Esophagus squamous epithelium (tissue), 5 donors: ENCODE results near the gene ZNF296. TPM values are rescaled to one million over a fixed set of nuclear protein-coding genes. Genes with fewer than 3 reads are reported as not detected.

Experiments used
- DNase-seq: peaks from one replicate; lab custom pipeline; 2025; lab: John Stamatoyannopoulos, UW
- H3K27ac ChIP-seq, 4 donors: fragments of 200-600 bp; sonication (generic); one replicate each; pipeline ENCODE4 v1.5.1; 2016 to 2019; ENCODE audit warnings: mild to moderate bottlenecking in 1 of 4
- H3K27me3 ChIP-seq, 4 donors: fragments of 200-600 bp; sonication (generic); 1 replicate in 3 of 4; 2 replicates in 1 of 4; pipeline versions ENCODE4 v1.5.1 to v1.6.0; 2017 to 2021; ENCODE audit warnings: antibody characterized with exemption in 1 of 4
- H3K36me3 ChIP-seq, 3 donors: fragments of 200-600 bp; sonication (generic); one replicate each; pipeline ENCODE4 v1.5.1; 2016 to 2019
- H3K4me1 ChIP-seq, 3 donors: fragments of 200-600 bp; sonication (generic); one replicate each; pipeline ENCODE4 v1.5.1; 2017 to 2019
- H3K4me3 ChIP-seq, 4 donors: fragments of 200-600 bp; sonication (generic); 1 replicate in 3 of 4; 2 replicates in 1 of 4; pipeline ENCODE4 v1.5.1; 2016 to 2019; ENCODE audit warnings: mild to moderate bottlenecking in 2 of 4, moderate library complexity in 1 of 4
- H3K9me3 ChIP-seq, 3 donors: fragments of 200-600 bp; sonication (generic); one replicate each; pipeline ENCODE4 v1.5.1; 2016 to 2019
- POLR2A ChIP-seq, 4 donors: fragments of 450-650 bp; IDR thresholded peaks; one replicate each; pipeline ENCODE4 v1.6.1; 2017; ENCODE audit warnings: antibody characterized with exemption in 4 of 4, mild to moderate bottlenecking in 4 of 4, moderate library complexity in 3 of 4
- WGBS, 2 donors: methylation state at CpG; one replicate each; pipeline ENCODE4 v1.1.5; 2018; 5-methylcytosine and 5-hydroxymethylcytosine counted together
- intact Hi-C: fragments of 100-400 bp; cut with DNase I; formaldehyde crosslinking; loops from one replicate; pipeline ENCODE4 v1.15.0; 2022
- total RNA-seq, 4 donors: library from RNA; depleted of rRNA; stranded (reverse); fragments of >200 nt; gene quantifications; one replicate each; pipeline ENCODE4 v1.1.0, GENCODE V29; 2016
- TF ChIP-seq, protein P1 (sequence below), 6 experiments: fragments of 450-650 bp in 4 of 6; fragments of 200-600 bp in 2 of 6; sonication (generic) in 2 of 6; IDR thresholded peaks; one replicate each; pipeline ENCODE4 v1.5.1; 2016 to 2019; ENCODE audit warnings: antibody characterized with exemption in 6 of 6, mild to moderate bottlenecking in 4 of 6, moderate library complexity in 4 of 6
- donor health status: DM: yes; HTN: yes; CAD: no.

The ZNF296 gene
- total RNA-seq, 4 donors from 2014 or later = 4.0 to 17.7 (median 4.5) TPM

DNA sequence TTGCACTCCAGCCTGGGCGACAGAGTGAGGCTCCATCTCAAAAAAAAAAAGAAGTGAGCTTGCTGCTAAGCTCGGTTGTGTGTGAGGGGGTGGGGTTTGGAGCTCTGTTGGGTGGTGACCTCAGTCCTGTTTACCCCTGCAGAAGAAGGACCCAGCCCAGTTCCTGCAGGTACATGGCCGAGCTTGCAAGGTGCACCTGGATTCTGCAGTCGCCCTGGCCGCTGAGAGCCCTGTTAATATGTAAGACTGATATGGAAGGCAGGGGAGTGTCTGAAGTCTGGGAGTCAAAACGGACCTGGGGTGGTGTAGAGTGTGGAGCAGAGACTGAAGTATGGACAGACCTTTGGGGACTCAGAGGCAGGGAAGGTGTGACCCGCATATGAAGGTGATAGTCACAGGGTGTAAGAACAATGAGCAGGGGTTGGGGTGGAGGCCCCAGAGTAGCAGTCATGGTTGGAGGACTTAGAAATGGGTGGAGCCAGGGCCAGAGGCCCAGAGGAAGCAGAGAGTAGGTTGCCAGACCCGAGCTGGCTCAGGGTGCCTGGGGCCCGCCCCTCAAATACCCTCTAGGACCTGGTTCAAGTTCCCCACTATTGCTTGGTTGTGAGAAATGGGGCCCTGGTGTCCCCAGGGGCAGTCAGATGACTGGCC lies 24.2 kb downstream of the ZNF296 start:
- peaks cover 15 to 58% (median 33%) of the 10 kb centered on the region in 3 donors for H3K4me1 ChIP-seq
- 30 to 32% methylated on average over 7 to 8 of the region's 9 CpGs for WGBS, 2 donors
- DNase-seq = no peak
- intact Hi-C loops = no loop called here
- no peak for TF ChIP-seq POLR2A (IDR thresholded peaks at IDR 0.05)
- TF ChIP-seq, protein P1, sequence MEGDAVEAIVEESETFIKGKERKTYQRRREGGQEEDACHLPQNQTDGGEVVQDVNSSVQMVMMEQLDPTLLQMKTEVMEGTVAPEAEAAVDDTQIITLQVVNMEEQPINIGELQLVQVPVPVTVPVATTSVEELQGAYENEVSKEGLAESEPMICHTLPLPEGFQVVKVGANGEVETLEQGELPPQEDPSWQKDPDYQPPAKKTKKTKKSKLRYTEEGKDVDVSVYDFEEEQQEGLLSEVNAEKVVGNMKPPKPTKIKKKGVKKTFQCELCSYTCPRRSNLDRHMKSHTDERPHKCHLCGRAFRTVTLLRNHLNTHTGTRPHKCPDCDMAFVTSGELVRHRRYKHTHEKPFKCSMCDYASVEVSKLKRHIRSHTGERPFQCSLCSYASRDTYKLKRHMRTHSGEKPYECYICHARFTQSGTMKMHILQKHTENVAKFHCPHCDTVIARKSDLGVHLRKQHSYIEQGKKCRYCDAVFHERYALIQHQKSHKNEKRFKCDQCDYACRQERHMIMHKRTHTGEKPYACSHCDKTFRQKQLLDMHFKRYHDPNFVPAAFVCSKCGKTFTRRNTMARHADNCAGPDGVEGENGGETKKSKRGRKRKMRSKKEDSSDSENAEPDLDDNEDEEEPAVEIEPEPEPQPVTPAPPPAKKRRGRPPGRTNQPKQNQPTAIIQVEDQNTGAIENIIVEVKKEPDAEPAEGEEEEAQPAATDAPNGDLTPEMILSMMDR (IDR thresholded peaks at IDR 0.05) = no peak
- no peaks in the 10 kb centered on the region for H3K27me3 ChIP-seq
- H3K27ac ChIP-seq = peak overlapping the region; percentile 63 to 79 (median 69)
- H3K9me3 ChIP-seq = no peaks in the 10 kb centered on the region
- peaks cover 8 to 66% (median 43%) of the 10 kb centered on the region in 3 donors for H3K36me3 ChIP-seq
- no peak overlapping the region for H3K4me3 ChIP-seq

DNA sequence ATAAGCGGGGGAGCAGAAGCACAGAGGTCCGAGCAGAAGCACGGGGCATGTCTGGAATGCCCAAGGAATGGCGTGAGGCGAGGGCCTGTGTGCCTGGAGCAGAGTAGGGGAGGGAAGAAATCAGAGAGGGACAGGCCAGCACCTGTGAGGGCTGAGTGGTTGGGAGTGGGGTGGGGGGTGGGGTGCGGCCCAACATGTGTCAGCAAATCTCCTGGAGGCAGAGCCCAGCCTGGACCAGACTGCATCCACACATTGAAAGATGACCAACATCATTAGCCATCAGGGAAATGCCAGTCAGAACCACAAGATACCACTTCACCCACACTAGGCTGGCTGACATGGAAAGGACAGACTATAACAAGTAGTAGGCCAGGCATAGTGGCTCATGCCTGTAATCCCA lies 26.2 kb downstream of the ZNF296 start:
- 57 to 66% methylated on average over 6 of the region's 6 CpGs for WGBS, 2 donors
- peaks cover 0 to 66% (median 31%) of the 10 kb centered on the region in 3 donors for H3K36me3 ChIP-seq
- H3K27me3 ChIP-seq = no peaks in the 10 kb centered on the region
- H3K4me3 ChIP-seq = no peak overlapping the region
- peak overlapping the region in 3 of 4 donors; percentile 19 to 79 (median 55) for H3K27ac ChIP-seq
- no peak for TF ChIP-seq POLR2A (IDR thresholded peaks at IDR 0.05)
- TF ChIP-seq, protein P1 (IDR thresholded peaks at IDR 0.05) = no peak
- DNase-seq = no peak
- H3K9me3 ChIP-seq = no peaks in the 10 kb centered on the region
- intact Hi-C loops = no loop called here
- H3K4me1 ChIP-seq = peaks cover 26 to 79% (median 37%) of the 10 kb centered on the region in 3 donors

DNA sequence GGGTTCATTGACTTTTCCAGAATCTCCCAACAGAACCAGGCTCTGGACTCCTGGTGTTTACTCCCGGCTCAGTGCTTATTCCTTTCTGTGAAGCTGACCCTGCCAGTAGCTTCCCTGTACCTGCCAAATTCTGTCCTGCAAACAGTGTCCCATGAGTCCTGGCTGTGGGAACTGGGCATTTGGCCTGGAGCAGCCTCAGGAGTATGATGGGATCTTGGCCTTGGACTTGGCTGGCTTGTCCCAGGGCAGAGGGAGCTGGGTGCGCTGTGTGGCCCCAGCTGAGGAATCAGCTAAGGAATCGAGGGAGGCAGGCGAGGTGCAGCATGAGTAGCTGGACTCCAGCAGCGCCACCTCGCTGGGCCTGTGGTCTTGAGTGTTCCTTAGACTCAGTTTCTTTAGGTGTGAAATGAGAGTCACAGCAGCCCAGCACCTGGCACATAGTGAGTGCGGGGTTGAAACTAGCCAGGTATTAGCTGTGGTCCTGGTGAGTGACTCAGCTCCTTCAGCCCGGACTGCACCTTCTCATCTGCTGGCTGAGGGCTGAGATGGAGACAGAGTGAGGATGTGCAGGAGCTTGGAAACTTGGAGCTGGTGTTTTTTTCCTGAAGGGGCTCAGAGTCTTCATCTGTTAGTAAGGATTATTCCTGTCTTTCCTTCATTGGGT lies 27.1 kb downstream of the ZNF296 start:
- Histone ChIP-seq H3K27ac (peak overlapping the region in 3 of 4 donors; percentile 7 to 55 (median 53)), H3K9me3 (no peaks in the 10 kb centered on the region), H3K27me3 (no peaks in the 10 kb centered on the region), H3K4me1 (peaks cover 27 to 87% (median 37%) of the 10 kb centered on the region in 3 donors), H3K4me3 (no peak overlapping the region), H3K36me3 (peaks cover 0 to 66% (median 26%) of the 10 kb centered on the region in 3 donors)
- TF ChIP-seq, protein P1 (IDR thresholded peaks at IDR 0.05) = no peak
- no peak for TF ChIP-seq POLR2A (IDR thresholded peaks at IDR 0.05)
- DNase-seq = no peak
- intact Hi-C loops = no loop called here
- 47 to 55% methylated on average over 6 of the region's 8 CpGs for WGBS, 2 donors

DNA sequence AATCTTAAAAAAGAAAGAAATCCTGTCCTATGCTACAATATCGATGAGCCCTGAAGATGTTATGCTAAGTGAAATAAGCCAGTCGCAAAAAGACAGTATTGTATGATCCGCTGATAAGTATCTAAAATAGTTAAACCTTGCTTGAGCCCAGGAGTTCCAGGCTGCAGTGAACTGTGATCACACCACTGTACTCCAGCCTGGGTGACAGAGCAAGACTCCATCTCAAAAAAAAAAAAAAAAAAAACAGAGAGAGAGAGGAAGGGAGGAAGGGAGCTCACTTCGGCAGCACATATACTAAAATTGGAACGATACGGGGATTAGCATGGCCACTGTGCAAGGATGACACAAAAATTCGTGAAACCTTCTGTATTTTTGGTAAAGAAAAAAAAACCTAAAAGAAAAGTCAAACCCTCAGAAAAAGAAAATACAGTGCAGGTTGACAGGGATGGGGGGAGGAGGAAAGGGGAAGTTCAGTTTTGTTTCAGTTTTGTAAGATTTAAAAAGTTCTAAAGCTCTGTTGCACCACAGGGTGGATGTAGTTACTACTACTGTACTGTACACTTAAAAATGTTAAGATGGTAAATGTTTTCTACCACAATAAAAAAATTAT lies 29.0 kb downstream of the ZNF296 start:
- 69 to 76% methylated on average over 7 of the region's 7 CpGs for WGBS, 2 donors
- Histone ChIP-seq H3K9me3 (no peaks in the 10 kb centered on the region), H3K4me1 (peaks cover 25 to 93% (median 35%) of the 10 kb centered on the region in 3 donors), H3K27me3 (no peaks in the 10 kb centered on the region), H3K36me3 (peaks cover 0 to 66% (median 23%) of the 10 kb centered on the region in 3 donors), H3K4me3 (no peak overlapping the region), H3K27ac (no peak overlapping the region)
- no peak for DNase-seq
- TF ChIP-seq POLR2A (IDR thresholded peaks at IDR 0.05) = no peak
- TF ChIP-seq, protein P1 (IDR thresholded peaks at IDR 0.05) = no peak
- intact Hi-C loops = no loop called here

DNA sequence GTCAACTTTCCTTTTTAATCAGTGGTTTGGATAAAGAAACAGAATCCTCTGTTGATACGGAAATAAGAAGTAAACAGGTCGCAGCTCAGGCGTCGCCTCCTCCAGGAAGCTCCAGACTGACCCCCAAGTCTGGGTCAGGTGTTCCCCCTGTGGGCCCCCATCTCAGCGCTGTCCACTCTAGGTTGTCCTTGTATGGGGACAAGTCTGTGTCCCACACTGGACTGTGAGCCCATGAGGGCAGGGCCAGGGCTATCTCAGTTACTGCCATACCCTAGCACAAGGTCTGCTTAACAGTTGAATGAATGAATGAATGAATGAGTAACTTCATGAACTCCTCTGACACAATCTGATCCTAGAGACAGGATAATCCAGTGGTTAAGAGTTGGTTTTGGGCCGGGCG lies 29.9 kb downstream of the ZNF296 start:
- 81 to 85% methylated on average over 5 of the region's 7 CpGs for WGBS, 2 donors
- Histone ChIP-seq H3K4me3 (no peak overlapping the region), H3K9me3 (no peaks in the 10 kb centered on the region), H3K4me1 (peaks cover 20 to 93% (median 34%) of the 10 kb centered on the region in 3 donors), H3K27me3 (no peaks in the 10 kb centered on the region), H3K36me3 (peaks cover 0 to 70% (median 27%) of the 10 kb centered on the region in 3 donors), H3K27ac (no peak overlapping the region)
- no peak for DNase-seq
- TF ChIP-seq, protein P1 (IDR thresholded peaks at IDR 0.05) = no peak
- no peak for TF ChIP-seq POLR2A (IDR thresholded peaks at IDR 0.05)
- intact Hi-C loops = no loop called here
